H1 (cell line): ENCODE data around the gene NAT10. TPM values are rescaled to one million over a fixed set of nuclear protein-coding genes. Genes with fewer than 3 reads are reported as not detected.

Experiments used
- BACH1 ChIP-seq: IDR thresholded peaks from 2 replicates; pipeline ENCODE4 v1.6.1; 2012; ENCODE audit warnings: low read length, improper control_type of control experiment
- CEBPB ChIP-seq: IDR thresholded peaks from 2 replicates; pipeline ENCODE4 v1.6.1; 2012; ENCODE audit warnings: low read depth, low read length
- GABPA ChIP-seq: IDR thresholded peaks from 2 replicates; pipeline ENCODE4 v1.6.1; 2011; ENCODE audit warnings: mild to moderate bottlenecking, low read length, moderate library complexity, borderline replicate concordance; ENCODE audit not compliant: insufficient read depth
- JUN ChIP-seq: IDR thresholded peaks from 2 replicates; pipeline ENCODE4 v1.6.1; 2011; ENCODE audit warnings: low read depth, mild to moderate bottlenecking, improper control_type of control experiment, low read length
- NANOG ChIP-seq: IDR thresholded peaks from 2 replicates; pipeline ENCODE4 v1.6.1; 2011; ENCODE audit warnings: low read length, low read depth, mild to moderate bottlenecking, inconsistent platforms; ENCODE audit not compliant: insufficient read depth, poor library complexity, severe bottlenecking
- POLR2A ChIP-seq, 2 experiments: IDR thresholded peaks; 1 replicate in 1 of 2; 2 replicates in 1 of 2; pipeline ENCODE4 v1.6.1; 2011; ENCODE audit warnings: low read depth in 2 of 2, low read length in 2 of 2, mild to moderate bottlenecking in 2 of 2; ENCODE audit errors: control extremely low read depth in 1 of 2
- RFX5 ChIP-seq: IDR thresholded peaks from 2 replicates; pipeline ENCODE4 v1.6.1; 2011; ENCODE audit warnings: low read depth, low read length, improper control_type of control experiment, borderline replicate concordance
- YY1 ChIP-seq: IDR thresholded peaks from 2 replicates; pipeline ENCODE4 v1.6.1; 2011; ENCODE audit warnings: low read depth, mild to moderate bottlenecking, low read length
- polyA plus RNA-seq, 7 experiments: library from polyadenylated mRNA; depleted of rRNA in 3 of 7; stranded (reverse) in 5 of 7; unstranded in 2 of 7; fragments of >200 nt in 5 of 7; fragments of 200-250 nt in 2 of 7; gene quantifications; 1 replicate in 5 of 7; 2 replicates in 1 of 7; 4 replicates in 1 of 7; pipeline versions ENCODE4 v1.2.1 to v1.2.3, GENCODE V29; 2011 to 2013; ENCODE audit warnings: missing spikeins in 2 of 7, mixed read lengths in 2 of 7
- total RNA-seq: library from RNA; stranded (reverse); fragmentation: NEBNext Ultra II Directional; extraction: Animal tissue kit (Norgen Biotek cat#: 25700); gene quantifications from 2 replicates; pipeline ENCODE4 v1.2.1, GENCODE V29; 2021

The NAT10 gene
- total and polyA plus RNA-seq, 2 of the 8 experiments (the other 6 are each of a cell fraction or from before 2014, with no cell fraction given) = 66.3 to 89.6 TPM

- TF ChIP-seq RFX5 = no peak
- TF ChIP-seq YY1 = no peak
- no peak for TF ChIP-seq NANOG
- no peak for TF ChIP-seq BACH1
- no peak for TF ChIP-seq GABPA
- no peak for TF ChIP-seq CEBPB
- TF ChIP-seq POLR2A (IDR thresholded peaks at IDR 0.05; ENCODE audit: control extremely low read depth in 1 of 2, low read depth in 2 of 2, low read length in 2 of 2) = no peak
- TF ChIP-seq JUN = no peak
These were observed 6.6 kb upstream of the NAT10 start (continued) for GRCh38 chr11:34098813-34099212.
